GM12892 (cell line): ENCODE data around the gene KIAA0825.

Experiments used
- DNase-seq: peaks from one replicate; pipeline ENCODE4 v3.0.0; 2011; ENCODE audit not compliant: insufficient read length
- FAIRE-seq: peaks from 2 replicates; lab custom pipeline; 2011; peaks lifted over from hg19 to GRCh38; lab: Jason Lieb, UNC
- POLR2A ChIP-seq: IDR thresholded peaks from 2 replicates; pipeline ENCODE4 v1.6.1; 2011; ENCODE audit warnings: low read depth, low read length, control low read depth
- POLR2AphosphoS5 ChIP-seq: IDR thresholded peaks from 2 replicates; pipeline ENCODE4 v1.6.1; 2011; ENCODE audit warnings: low read depth, low read length, control low read depth
- TAF1 ChIP-seq: IDR thresholded peaks from 2 replicates; pipeline ENCODE4 v1.6.1; 2011; ENCODE audit warnings: low read depth, mild to moderate bottlenecking, control low read depth, low read length, borderline replicate concordance

KIAA0825 gene

DNA sequence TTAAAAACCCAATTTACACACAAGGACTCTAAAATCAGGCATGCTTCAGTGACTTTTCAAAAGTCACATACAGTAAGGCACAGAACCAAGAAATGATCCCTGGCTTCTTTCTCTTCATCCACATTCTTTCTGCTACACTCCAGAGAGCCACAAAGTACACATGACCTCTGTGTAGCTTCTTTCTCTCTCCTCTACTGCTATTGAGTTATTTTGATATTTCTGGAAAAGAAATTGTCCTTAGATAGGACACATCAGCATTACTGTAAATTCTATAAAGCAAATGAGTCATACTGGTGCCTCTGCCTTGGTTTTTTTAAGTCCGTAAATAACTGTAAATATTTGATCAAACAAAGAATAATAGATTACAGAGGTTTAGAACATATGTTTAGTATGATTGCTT lies 96.3 kb downstream of the KIAA0825 start:
- TF ChIP-seq TAF1 (no peak), POLR2AphosphoS5 (no peak), POLR2A (no peak)
- no peak for DNase-seq
- no peak for FAIRE-seq

DNA sequence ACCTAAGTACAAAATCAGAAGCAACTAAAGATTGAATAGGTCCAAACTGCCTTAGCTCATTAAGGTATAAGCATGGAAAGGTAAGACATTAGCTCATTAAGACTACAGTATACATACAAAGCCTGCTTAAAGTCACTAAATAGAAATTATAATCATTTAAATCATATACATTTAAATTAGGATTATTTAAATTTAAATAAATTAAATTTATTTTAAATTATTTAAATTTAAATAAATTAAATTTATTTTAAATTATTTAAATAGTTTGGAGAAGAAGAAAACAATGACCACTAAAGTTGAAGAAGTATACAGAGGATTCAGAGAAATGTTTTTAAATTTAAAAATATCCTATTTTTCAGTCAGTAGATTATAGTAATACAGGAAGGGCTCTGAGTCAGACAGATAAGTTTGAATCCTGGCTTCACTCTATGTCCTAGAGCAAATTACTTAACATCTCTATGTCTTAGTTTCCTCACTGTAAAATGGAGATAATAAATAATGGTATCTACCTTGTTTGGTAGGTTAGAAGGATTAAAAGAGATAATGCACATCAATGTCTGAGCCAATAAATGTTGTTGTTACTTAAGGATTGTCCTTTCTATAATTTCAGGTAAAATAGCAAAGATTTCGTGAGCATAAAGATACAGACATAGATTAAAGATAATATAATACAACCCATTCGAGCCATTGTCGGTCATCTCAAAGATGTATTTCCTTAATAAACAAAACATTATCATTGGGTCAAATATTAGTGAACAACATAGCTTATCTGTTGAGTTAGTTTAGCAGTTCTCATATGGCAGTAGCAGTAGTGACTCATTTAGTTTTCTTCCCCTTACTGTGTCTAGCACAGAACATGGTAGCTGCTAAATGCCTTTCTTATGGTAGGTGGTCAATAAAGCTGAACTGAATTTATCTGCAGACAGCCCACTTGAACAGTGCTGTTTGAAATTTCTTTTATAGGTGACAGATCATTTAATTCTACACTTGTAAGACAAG lies 100.6 kb downstream of the KIAA0825 start:
- DNase-seq (no peak), FAIRE-seq (no peak)
- TF ChIP-seq POLR2AphosphoS5 (no peak), POLR2A (no peak), TAF1 (no peak)

DNA sequence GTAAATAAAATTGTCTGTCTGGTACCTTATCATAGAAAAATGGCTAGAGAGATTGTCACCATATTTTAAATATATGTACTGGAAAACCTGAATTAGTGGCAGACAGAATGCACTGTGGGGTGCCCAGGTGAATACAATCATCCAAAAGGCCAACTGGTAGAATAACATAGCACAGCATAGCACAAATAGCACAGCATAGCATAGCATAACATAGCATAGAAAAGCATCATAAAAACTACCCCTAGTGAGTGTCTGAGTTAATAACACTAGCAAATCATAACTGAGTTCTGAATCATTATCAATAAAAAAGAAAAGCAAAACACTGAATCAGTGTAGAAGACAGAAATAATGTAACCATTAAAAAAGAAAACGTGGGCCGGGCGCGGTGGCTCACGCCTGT lies 102.3 kb downstream of the KIAA0825 start:
- no peak for DNase-seq
- no peak for FAIRE-seq
- TF ChIP-seq POLR2A (no peak), POLR2AphosphoS5 (no peak), TAF1 (no peak)

DNA sequence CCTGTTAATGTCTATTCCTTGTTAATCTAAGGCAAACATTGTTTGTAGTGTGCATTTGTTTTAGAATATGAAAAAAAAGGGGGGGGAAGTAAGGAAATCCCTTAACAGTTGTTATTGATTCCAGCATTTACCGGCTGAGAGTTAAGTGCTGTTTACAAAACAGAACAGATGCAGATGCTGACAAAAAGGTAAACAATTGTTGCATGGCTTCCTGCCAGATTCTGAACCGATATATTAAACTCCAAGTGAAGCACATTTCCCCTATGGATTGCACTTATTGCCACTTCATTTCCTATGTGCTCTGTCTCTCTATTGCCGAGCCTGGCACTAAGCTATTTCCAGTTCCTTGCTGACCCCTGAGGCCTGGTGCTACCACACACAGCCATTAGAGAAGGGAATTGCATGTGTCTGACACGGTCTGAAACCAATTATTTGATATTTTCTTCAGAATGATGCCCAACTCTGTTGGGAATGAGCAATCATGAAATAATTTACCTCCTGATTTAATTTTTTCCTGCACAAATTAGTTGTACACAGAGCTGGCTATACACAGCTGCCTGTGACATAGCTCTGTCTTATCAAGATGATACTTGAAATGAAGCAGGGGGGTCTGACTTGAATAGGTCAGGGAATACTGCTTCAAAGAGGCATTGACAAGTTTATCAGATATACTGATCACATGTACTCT lies 109.8 kb downstream of the KIAA0825 start:
- FAIRE-seq (no peak), DNase-seq (no peak)
- no peak for TF ChIP-seq POLR2AphosphoS5
- no peak for TF ChIP-seq TAF1
- no peak for TF ChIP-seq POLR2A

DNA sequence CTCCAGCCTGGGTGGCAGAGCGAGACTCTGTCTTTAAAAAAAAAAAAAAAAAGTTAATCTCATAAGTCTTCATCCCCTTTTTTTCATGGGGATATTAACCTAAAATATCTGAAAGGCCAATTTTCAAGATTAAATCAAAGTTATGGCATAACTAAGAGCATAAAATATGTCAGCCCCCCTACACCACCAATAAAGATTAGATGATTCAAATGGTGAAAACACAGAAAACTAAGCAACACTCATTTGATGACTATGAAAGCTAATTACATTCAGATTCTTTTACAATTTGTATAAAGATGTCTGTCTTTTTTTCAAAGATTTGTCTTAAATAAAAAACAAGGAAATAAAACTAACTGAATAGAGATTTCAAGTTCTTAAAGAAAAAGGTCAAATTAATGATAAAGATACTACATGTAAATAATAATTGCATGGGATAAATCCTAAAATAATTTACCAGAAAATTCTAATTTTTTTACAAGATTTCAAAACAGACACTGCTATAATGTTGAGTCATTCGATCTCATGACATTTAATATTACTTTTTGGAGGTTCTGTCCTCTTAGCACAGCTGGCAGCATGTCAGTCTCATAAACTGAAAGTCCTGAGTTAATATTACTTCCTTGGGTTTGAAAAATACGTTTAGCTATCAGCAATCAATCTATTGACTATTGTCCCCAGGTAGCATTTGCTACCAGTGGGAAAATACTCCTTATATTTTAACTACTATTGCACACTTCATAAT lies 112.9 kb downstream of the KIAA0825 start:
- FAIRE-seq, result no peak
- no peak for DNase-seq
- TF ChIP-seq TAF1 (no peak), POLR2A (no peak), POLR2AphosphoS5 (no peak)

DNA sequence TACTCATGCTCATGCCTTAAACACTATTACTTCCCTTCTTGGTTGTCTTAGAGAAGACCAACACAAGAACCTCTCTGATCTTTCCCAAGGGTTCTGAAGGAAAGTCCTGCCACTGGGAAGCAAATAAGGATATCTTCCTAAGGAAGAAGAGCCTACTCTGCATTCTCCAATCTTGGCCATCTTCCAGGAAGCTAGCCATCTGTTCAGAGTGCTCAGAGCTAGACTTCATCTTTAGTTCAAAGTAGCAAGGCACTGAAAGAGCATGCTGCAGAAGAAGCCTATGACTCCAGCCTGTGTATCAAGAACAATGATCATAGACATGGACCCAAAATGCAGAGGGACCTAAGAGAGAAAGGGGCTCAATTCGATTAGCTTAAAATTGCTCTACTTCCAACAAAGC lies 114.7 kb downstream of the KIAA0825 start:
- TF ChIP-seq POLR2AphosphoS5, result no peak
- TF ChIP-seq POLR2A, result no peak
- no peak for TF ChIP-seq TAF1
- FAIRE-seq (no peak), DNase-seq (no peak)

DNA sequence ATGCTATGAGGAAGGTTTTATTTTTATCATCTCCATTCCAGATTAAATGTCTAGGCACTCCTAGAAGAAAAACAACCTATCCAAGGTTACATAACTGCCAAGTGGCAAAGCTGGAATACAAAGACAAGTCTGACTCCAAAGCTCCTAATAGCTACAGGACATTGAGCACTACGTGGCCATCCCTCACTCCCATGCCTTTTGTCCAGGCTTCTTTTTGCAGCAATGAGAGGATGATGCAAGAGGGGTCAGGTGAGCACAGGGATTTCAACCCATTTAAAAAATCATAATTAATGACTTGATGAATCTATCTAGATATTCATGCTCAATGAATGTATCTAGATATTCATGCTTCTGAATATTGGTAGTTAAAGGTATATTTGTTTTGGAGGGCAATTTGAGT lies 117.0 kb downstream of the KIAA0825 start:
- no peak for DNase-seq
- no peak for TF ChIP-seq POLR2AphosphoS5
- no peak for TF ChIP-seq TAF1
- TF ChIP-seq POLR2A, result no peak
- no peak for FAIRE-seq

DNA sequence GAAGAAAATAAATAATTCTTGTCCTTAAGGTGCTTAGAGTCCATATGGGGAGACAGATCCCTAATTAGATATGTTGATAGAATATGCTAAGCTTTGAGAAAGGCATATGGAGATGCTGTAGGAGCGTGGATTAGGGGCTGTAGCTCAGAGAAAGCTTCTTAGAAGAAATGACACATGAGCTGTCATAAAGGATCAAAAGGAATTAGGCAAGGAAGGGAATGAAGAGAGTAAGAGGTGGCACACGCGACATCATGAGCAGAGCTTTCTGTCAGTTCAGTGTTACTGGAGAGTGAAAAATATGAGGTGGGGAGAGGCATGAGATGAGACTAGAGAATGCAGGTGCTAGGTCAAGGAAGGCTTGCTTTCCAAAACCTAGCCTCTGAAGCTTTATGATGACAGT lies 118.6 kb downstream of the KIAA0825 start:
- FAIRE-seq (no peak), DNase-seq (no peak)
- TF ChIP-seq POLR2AphosphoS5 (no peak), TAF1 (no peak), POLR2A (no peak)

DNA sequence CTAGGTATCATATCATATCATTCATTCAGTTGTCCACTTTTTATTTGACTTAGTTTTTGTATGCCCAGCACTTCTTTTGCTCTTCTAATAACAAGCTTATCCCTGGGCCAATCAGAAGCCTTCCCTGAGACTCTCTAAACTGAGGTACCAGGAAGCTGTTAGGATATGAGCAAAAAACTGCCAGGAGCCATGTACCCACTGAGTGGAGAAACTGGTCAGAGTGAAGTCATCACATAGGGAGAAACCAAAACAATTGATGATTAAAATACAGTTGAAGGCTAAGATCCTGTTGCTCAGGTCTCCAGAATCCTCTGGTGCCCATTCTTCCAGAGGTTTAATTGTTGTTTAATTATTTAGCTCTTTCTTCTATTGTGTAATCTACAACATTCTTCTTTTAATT lies 120.2 kb downstream of the KIAA0825 start:
- no peak for TF ChIP-seq POLR2AphosphoS5
- no peak for TF ChIP-seq TAF1
- no peak for TF ChIP-seq POLR2A
- DNase-seq, result no peak
- no peak for FAIRE-seq

DNA sequence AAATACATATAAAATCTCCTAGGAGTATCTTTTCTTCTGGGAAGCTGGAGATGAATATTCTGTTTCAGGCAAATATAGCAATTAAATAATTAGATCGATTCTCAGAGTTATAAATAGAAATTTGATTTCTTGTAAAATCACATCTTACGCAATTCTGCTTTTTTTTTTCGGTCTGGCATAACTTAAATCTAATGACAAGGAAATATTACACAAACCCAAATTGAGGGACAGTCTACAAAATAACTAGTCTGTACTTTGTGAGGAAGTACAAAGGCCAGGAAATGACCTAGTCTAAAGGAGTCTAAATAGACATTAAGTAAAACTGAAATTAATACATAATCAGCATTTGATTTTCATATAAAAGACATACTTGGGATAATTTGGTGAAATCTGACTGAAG lies 133.3 kb downstream of the KIAA0825 start:
- FAIRE-seq (no peak), DNase-seq (no peak)
- no peak for TF ChIP-seq TAF1
- no peak for TF ChIP-seq POLR2AphosphoS5

DNA sequence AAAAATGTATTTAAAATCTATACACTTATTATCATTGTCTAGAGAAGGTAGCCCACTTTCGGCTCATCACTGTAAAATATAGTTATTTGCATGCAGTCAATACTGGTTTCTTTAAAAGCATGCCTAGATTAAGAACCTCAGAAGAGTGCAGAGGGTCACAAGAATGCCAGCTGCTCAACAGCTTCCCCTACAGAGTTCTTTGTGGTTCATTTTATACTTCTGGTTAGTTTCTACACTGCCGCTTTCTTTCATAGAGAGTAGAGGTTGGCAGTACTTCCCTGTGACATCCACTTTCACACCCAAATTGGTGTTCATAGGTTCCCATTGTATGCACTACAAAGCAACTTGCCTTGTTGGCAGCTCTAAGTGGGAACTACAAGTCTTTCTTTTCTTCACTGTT lies 137.3 kb downstream of the KIAA0825 start:
- DNase-seq, result no peak
- no peak for TF ChIP-seq TAF1
- no peak for TF ChIP-seq POLR2A
- no peak for TF ChIP-seq POLR2AphosphoS5
- no peak for FAIRE-seq

DNA sequence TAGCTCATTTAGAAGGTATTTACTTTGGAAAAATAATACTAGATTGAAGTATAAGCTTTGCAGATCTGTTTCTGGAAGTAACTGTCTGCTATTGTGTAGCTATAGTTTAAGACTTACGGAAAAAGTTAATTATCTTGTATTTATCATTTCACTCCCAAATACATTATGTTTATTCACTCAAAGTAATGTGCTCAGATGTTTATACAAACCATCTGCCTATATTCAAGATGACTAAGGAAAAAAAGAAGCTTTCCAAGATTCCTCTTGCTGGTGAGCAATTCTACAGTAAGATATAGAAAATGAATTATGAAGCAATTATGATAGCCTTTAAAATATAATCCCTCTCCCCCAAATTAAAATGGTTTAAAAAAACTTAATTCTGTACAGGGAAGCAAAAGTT lies 137.9 kb downstream of the KIAA0825 start:
- DNase-seq (no peak), FAIRE-seq (no peak)
- TF ChIP-seq POLR2AphosphoS5 (no peak), TAF1 (no peak), POLR2A (no peak)

DNA sequence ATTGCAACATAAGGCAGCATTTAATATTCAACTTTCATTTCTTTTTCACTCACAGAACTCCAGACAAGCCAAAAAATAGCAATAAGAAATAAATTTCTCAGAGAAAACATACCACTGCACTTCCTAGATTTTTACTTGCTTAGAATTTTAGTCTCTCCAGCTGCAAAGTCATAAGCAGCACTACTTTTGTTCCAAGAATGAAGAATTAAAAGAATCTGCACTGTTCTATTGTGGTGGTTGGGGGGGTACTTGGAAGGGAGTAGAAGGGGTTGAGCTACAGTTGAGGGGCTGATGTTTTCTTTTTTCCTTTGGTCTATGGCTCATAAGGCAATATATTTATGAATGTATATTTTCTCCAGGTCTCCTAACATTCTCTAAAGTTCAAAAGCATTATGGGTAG lies 144.5 kb downstream of the KIAA0825 start:
- TF ChIP-seq POLR2AphosphoS5 (no peak), POLR2A (no peak), TAF1 (no peak)
- DNase-seq, result no peak
- no peak for FAIRE-seq
